Stimulated activated CD4-positive, alpha-beta T cell treated with anti-CD3 and anti-CD28 coated beads, Interleukin-15, amount 100 ng/mL, for 24 hours (primary cell): ENCODE results near the gene FMO3.

ENCODE experiments used
- DNase-seq: peaks from one replicate; pipeline ENCODE4 v3.0.0-alpha.2; 2020

Gene FMO3

GRCh38 chr1:171160639-171161354 lies 70.1 kb downstream of the FMO3 start:
- DNase-seq, result no peak

- DNase-seq, result no peak
Observed at GRCh38 chr1:171161431-171161830, 70.7 kb downstream of the FMO3 start.

GRCh38 chr1:171166361-171166760 lies 75.7 kb downstream of the FMO3 start:
- no peak for DNase-seq
